HG02852 (cell line): ENCODE measurements around the gene ARHGAP22.

ENCODE experiments used
- ATAC-seq: cut with Tn5 transposase; IDR thresholded peaks from one replicate; pipeline ENCODE4 v1.9.1; 2021; ENCODE audit warnings: mild to moderate bottlenecking, moderate library complexity; ENCODE audit not compliant: unreplicated experiment

ARHGAP22 gene

DNA sequence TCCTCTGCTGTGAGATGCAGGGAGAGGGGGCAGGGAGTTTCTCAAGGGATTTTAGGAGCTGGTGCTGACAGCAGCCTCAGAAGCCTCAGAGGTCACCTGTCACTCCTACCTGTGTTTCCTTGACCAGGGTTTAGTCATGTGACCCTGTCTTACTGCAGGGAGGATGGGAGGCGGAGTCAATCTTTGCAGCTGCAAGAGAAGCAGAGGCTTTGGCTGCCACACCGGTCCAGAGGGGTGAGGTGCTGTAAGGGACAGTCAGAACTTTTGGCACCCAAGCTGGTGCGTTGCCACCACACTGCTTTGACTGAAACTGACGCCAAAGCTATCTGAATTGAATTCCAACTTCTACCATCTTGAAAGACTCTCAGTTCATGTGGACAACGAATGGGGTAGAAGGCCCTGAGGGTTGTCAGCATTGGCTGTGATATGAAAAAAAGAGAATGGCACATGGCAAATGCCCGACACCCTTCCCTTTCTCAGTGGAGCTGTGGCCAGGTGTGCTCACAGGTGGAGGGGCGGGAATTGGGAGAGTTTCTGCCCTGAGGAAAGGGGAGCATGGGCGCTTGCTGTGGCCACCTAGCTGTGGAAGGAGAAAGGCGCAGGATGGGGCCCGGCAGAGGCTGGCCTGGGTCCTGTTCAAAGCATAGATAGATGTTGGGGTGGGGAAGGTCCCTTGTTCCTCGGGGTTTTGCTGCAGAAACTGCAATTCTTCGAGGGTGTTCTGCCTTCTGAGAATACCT is 69.3 kb downstream of the ARHGAP22 start:
- no peak for ATAC-seq

GRCh38 chr10:48533951-48534720 is 70.7 kb downstream of the ARHGAP22 start:
- no peak for ATAC-seq

DNA sequence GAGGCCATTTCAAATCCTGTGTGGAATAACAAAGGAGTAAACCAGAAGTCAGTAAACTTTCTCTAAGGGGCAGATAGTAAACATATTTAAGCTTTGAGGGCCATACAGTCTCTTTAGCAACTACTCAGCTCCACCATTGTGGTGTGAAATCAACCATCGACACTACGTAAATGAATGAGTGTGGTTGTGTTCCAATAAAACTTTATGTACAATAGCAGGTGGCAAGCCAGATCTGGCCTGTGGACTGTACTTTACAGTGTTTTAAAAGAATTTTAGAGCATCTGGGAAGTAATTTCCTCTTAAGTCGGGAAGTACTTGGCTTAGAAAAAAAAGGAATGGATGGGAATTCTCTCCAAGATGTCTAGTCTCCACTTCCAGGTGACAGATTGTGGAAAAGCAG is 71.3 kb downstream of the ARHGAP22 start:
- no peak for ATAC-seq

- ATAC-seq = no peak
These were observed 73.4 kb downstream of the ARHGAP22 start for GRCh38 chr10:48531486-48531885.

DNA sequence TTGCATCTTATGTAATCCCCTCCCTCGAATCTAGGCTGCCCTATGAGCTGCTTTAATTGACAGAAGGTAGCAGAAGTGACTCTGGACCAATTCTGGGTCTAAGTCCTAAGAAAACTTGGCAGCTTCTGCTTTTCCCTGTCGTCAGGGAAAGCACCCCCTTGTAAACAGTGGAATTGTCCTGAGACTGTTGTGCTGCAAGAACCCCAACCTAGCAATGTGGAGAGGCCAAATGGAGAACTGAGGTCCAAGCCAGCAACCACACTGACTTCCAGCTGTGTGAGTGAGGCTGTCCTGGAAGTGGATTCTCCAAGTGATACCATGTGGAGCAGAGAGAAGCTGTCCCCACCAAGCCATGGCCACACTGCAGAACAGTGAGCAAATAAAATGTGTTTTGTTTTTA is 75.5 kb downstream of the ARHGAP22 start:
- no peak for ATAC-seq

DNA sequence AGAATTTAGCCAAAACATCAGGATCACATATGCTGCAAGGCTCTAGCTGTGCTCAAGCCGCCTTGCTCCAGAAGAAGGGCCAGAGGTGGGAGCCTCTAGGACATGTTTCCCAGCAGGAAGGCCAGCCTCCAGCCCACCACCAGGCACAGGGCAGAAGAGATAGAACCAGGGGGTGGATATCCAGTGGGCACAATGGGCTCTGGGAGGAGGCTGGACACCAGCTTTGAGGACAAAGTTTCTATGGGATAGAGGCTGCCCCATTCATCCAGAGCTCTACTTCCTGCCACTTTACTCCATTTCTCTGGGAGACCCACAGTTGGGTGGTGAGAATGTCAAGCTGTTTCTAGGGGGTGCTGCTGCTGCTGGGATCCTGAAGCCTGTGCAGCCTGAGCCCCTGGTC is 77.1 kb downstream of the ARHGAP22 start:
- no peak for ATAC-seq

DNA sequence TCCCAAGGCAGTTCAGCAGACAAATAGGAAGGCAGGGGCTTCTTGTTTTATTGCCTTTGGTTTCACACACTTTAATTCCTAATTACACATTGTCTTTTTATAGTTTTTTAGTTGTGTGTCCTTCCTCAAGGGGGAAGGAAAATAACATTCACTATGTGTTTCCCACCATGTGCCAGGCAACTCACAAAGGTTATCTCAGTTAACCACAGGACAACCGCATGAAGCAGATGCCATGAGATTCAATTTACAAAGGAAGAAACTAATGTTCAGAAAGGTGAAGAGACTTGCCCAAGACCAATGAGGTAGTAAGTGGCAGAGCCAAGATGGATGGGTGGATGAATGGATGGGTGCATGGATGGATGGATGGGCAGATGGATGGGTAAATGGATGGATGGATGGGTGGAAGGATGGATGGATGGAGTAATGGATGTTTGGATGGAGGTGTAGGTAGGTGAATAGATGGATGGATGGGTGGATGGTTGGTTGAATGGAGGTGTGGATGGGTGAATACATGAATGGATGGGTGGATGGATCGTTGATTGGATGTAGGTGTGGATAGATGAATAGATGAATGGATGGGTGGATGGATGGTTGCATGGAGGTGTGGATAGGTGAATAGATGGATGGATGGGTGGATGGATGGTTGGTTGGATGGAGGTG is 77.9 kb downstream of the ARHGAP22 start:
- no peak for ATAC-seq

DNA sequence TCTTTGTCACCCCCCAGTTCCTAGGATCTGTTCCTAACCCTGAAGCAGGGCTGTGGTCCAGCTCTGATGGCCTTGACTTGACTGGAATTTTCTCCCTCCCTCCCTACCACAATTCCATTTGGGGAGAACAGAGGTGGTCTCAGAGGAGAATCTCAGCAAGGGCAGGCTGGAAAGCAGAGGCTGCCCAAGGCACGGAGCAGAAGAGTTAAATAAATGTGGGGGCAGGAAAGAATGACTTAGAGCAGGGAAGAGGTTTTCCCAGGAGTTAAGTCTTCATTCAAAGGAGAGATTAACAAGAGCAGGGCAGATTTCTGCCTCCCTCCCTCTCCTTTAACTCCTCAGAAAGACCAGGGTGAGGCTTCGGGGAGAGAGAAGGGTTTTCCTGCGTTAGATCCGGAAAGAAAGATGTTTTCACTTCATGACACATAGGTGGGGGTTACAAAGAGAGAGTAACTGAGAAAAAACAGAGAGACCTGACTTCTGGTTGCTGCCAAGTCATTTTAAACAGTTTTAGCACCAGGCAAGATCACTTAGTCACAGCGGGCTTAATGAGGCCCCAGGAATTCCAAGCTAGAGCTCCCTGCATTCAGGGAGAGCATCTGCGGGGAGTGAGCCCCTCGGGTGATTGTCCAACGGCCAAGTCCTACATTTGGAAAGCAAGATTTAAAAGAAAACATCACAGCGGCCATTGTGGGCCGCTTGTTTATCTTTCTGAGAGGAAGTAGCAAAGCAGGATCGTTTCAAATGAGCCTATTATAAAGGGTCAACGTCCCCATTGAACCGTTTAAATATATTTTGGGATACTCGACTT is 78.7 kb downstream of the ARHGAP22 start:
- ATAC-seq = no peak

DNA sequence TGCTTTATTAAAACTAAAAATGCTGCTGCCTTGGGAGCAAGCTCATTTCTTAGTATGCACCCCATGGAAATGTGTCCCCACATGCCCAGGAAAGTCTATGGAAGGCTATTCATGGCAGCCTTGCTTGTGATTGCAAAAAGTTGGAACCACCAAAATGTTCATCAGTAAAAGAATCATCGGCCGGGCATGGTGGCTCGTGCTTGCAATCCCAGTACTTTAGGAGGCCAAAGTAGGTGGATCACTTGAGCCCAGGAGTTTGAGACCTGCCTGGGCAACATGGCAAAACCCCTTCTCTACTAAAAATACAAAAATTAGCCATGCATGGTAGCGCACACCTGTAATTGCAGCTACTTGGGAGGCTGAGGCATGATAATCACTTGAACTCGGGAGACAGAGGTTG is 79.8 kb downstream of the ARHGAP22 start:
- no peak for ATAC-seq

GRCh38 chr10:48523820-48524758 is 80.8 kb downstream of the ARHGAP22 start:
- ATAC-seq = no peak

DNA sequence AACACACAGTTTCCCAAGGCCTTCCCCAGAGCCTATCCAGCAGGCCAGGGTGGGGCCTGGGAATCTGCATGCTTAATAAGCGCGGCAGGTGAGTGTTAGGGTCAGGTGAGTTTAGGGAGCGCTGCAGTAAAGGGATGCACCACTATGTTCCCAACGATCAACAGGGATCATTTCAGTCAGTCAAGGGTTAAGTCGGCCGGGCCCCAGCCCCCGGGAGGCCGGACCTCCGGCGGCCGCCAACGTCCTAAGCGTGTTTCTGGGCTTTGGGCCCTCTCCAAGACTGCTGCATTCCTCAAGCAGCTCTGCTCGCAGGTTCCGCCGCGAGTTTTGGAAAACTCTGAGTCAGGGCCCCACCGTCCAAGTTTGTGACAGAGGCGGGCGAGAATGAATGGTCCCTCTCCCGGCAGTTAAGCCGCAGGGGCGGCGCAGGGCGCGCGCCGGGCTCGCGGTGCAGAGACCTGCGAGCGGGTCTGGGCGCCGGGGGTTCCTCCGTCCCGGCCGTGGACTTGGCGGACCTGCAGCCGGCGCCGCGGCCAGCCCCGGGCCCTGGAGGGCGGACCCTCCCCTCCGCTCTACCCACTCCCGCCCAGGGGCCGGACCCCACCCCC is 81.6 kb downstream of the ARHGAP22 start:
- no peak for ATAC-seq

DNA sequence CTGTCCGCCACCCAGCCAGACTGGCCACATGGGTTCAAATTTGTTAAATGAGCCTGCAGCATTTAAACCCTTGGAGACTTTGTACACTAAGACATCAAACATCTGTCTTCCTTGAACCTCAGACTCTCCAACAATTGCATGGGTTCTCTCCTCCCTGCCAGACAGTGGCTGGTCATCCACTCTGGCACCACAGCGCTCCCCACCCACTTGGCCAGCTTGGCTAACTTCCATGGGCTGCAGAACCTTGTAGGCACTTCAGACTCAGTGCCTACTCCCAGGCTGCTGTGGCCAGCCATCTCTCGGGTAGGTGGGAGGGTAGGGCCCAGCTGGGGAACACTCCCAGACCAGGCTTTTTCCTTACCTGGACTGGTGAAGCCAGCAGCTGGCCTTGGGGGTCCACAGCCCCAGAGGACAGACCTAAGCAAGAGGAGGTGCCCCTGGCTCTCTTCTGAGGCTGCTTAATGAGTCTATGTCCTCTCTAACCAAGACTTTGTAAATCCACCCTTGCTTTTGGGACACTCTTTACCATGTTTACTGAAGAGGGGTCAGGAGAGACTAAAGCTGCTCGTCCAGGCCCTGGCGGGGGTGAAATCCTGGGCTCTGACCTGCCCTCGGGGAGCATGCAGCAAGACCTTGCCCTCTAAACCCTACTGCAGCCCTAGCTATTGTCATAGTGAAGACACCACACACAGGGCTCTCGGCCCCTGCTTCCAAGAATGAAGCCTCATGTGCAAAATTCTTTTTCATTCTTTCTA is 82.7 kb downstream of the ARHGAP22 start:
- no peak for ATAC-seq

GRCh38 chr10:48520594-48520993 is 84.3 kb downstream of the ARHGAP22 start:
- ATAC-seq = no peak

GRCh38 chr10:48520184-48520506 is 84.7 kb downstream of the ARHGAP22 start:
- no peak for ATAC-seq

DNA sequence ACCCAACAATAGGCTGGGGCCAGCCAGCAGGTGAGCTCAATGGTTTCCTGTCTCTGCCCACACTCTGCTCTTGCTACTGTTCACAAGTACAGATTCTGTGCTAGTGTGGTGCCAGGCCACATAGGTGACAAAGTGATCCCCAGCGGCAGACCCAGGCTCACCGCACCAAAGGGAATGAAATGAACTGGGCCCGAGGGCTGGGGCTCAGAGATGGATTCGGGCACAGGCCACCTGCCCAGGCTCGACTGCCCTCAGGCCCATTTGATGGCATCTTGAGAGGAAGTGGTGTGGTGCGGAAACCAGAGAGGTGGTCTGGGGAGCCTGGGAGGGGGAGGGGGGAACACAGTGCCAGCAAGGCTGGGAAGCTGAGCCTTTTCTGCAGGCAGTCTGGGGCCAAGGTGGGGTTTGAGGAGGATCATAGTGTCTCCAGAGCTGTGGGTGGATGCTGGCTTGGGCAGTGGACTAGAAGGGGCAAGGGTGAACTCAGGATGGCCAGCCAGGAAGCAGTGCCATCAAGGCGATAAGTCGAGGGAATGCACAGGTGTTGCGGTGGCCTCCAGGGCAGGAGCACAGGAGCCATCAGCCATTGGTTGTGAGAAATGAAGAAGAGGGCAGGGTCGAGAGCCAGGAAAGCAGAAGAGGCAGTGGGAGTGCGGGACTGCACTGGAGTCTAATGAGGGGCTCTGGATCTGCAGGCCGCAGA is 85.2 kb downstream of the ARHGAP22 start:
- no peak for ATAC-seq

DNA sequence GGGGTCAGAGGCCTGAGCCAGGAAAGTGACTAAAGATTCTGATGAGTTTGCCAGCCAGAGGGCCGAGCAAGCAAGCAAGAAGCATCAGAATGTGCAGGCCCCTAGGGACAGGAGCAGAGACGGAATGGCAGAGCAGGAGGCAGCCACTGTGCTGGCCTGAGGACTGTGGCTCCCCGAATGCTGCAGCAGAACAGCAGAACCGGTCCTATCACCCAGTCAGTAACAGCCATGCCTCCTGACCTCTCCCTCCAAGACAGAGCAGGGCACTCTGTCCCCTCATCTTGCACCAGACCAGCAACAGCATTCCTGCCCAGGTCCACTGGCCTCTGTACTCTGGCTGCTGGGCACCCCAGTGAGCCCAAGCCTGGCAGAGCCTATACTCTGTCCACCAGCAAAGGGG is 85.9 kb downstream of the ARHGAP22 start:
- ATAC-seq = no peak

GRCh38 chr10:48517911-48518811 is 86.7 kb downstream of the ARHGAP22 start:
- ATAC-seq = no peak
